ENCODE data around the gene SYNE2. TPM values are rescaled to one million over a fixed set of nuclear protein-coding genes. Genes with fewer than 3 reads are reported as not detected.

SYNE2 gene
- total RNA-seq, 1 donor from 2014 or later: 67.0 TPM

- DNase-seq (ENCODE audit: low read depth in 2 of 2): no peak
Observed at GRCh38 chr14:63874223-63874622, 21.4 kb downstream of the SYNE2 start.

GRCh38 chr14:63875311-63875710 is 22.5 kb downstream of the SYNE2 start:
- DNase-seq (ENCODE audit: low read depth in 2 of 2): peak; percentile 89 to 95

- no peak for DNase-seq (ENCODE audit: low read depth in 2 of 2)
Observed at GRCh38 chr14:63877550-63877939, 24.7 kb downstream of the SYNE2 start.

- DNase-seq (ENCODE audit: low read depth in 2 of 2): no peak
Observed at GRCh38 chr14:63878052-63878451, 25.2 kb downstream of the SYNE2 start.

- DNase-seq (ENCODE audit: low read depth in 2 of 2): no peak
Observed at GRCh38 chr14:63878792-63879191, 26.0 kb downstream of the SYNE2 start.

GRCh38 chr14:63881926-63882325 is 29.1 kb downstream of the SYNE2 start:
- peak in 1 of 2 donors; percentile 73 for DNase-seq (ENCODE audit: low read depth in 2 of 2)

- DNase-seq (ENCODE audit: low read depth in 2 of 2): no peak
Observed at GRCh38 chr14:63887899-63888298, 35.1 kb downstream of the SYNE2 start.

GRCh38 chr14:63890553-63890952 is 37.7 kb downstream of the SYNE2 start:
- no peak for DNase-seq (ENCODE audit: low read depth in 2 of 2)

- peak in 1 of 2 donors; percentile 44 for DNase-seq (ENCODE audit: low read depth in 2 of 2)
Observed at GRCh38 chr14:63891148-63891975, 38.6 kb downstream of the SYNE2 start.

GRCh38 chr14:63892265-63892664 is 39.5 kb downstream of the SYNE2 start:
- no peak for DNase-seq (ENCODE audit: low read depth in 2 of 2)

GRCh38 chr14:63893701-63894458 is 41.1 kb downstream of the SYNE2 start:
- peak in 1 of 2 donors; percentile 56 for DNase-seq (ENCODE audit: low read depth in 2 of 2)

- no peak for DNase-seq (ENCODE audit: low read depth in 2 of 2)
Observed at GRCh38 chr14:63895510-63895909, 42.7 kb downstream of the SYNE2 start.

GRCh38 chr14:63896278-63896720 is 43.5 kb downstream of the SYNE2 start:
- DNase-seq (ENCODE audit: low read depth in 2 of 2): peak; percentile 88 to 97

GRCh38 chr14:63897721-63898163 is 44.9 kb downstream of the SYNE2 start:
- no peak for DNase-seq (ENCODE audit: low read depth in 2 of 2)

GRCh38 chr14:63899953-63900352 is 47.1 kb downstream of the SYNE2 start:
- DNase-seq (ENCODE audit: low read depth in 2 of 2): peak in 1 of 2 donors; percentile 30

GRCh38 chr14:63901434-63902085 is 48.8 kb downstream of the SYNE2 start:
- DNase-seq (ENCODE audit: low read depth in 2 of 2): no peak

- DNase-seq (ENCODE audit: low read depth in 2 of 2): no peak
Observed at GRCh38 chr14:63902375-63902976, 49.7 kb downstream of the SYNE2 start.

- DNase-seq (ENCODE audit: low read depth in 2 of 2): no peak
Observed at GRCh38 chr14:63904724-63905123, 51.9 kb downstream of the SYNE2 start.

GRCh38 chr14:63905370-63905769 is 52.6 kb downstream of the SYNE2 start:
- no peak for DNase-seq (ENCODE audit: low read depth in 2 of 2)

GRCh38 chr14:63908667-63909264 is 56.0 kb downstream of the SYNE2 start:
- DNase-seq (ENCODE audit: low read depth in 2 of 2): no peak

GRCh38 chr14:63909984-63910383 is 57.2 kb downstream of the SYNE2 start:
- no peak for DNase-seq (ENCODE audit: low read depth in 2 of 2)
